ENCODE results near the gene BMP3.

Gene BMP3

GRCh38 chr4:81095389-81095788, 64.9 kb downstream of the BMP3 start:
- in situ Hi-C loops (cut with MboI; ENCODE audit: low sequenced_read_pairs), result no loop called here

GRCh38 chr4:81096566-81096965, 66.1 kb downstream of the BMP3 start:
- in situ Hi-C loops (cut with MboI; ENCODE audit: low sequenced_read_pairs), result no loop called here

- in situ Hi-C loops (cut with MboI; ENCODE audit: low sequenced_read_pairs), result no loop called here
Measured at GRCh38 chr4:81102107-81102506, 71.6 kb downstream of the BMP3 start.

GRCh38 chr4:81106150-81106549, 75.6 kb downstream of the BMP3 start:
- in situ Hi-C loops (cut with MboI; ENCODE audit: low sequenced_read_pairs), result no loop called here
